Stimulated activated CD8-positive, alpha-beta memory T cell treated with anti-CD3 and anti-CD28 coated beads, Interleukin-2, amount 100 ng/mL, for 48 hours (primary cell): ENCODE results near the gene LPA.
A peak's percentile ranks its signal among the peaks of the same experiment; 100 is the strongest.
"Not testable (repeated sequence)": the region's sequence is repeated elsewhere in the genome, so short reads cannot be mapped to it uniquely, and the experiment has no call there.

Experiments used
- DNase-seq, 2 donors: peaks; one replicate each; pipeline ENCODE4 v3.0.0-alpha.2; 2020; ENCODE audit warnings: low read depth in 2 of 2

Gene LPA

DNA sequence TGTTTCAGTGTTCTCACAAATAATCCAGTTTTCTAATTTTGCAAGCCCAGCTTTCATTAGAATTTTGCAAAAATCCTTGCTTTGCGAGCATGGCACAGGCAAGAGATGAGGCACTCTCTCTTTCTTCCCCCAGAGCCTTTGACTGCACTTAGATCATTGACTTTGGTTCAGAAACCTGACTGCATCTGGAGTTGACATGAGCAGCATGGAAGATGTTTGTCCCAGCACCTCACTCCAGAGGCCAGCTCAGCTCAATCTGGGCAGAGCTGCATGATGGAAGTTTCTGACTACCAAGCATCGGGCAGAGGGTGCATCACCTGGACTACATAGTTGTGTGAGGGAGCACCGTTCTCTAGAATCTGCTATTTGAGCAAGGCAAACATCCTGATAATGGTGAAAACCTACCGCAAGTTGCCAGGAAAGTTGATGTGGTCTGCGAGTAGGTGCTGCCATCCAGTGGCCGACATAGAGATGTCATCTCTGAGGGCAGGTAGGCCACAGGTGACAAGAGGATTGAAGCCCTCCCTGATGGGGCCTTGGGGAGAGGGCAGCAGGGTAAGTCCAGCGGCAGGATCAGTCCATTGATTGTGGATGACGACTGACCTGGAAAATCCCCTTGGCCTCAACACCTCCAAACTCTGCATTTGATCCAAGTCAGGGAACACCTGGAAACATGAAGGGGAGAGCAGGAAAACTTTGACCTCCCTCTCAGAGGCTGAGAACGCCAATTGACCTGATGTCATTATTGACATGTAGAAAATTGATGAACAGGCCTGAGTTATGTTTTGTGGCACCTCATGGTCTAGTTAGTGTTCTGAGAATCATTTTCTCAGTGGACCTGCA lies 3.8 kb upstream of the LPA start:
- DNase-seq: peak in 1 of 2 donors; percentile 6

- DNase-seq: no peak
Observed at GRCh38 chr6:160662842-160663241, 1.2 kb downstream of the LPA start.

GRCh38 chr6:160662429-160662828 lies 1.6 kb downstream of the LPA start:
- DNase-seq: no peak

DNA sequence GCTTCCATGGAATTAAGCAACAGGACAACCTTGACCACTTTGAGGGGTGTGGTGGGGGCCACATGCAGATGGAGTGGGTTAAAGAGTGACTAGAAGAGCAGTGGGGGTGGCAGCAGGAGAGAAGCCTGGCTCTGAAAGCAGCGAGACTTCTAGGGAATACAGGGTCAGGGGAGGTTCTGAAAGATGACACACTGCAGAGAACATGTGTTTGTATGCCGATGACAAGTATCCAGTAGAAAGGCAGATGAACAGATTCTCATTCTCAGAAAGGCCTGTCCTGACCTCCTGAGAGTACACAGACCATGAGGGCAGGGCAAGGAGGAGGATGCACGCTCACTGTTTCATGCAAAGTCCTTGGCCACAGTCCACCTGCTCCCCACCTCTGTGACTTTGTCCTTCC lies 2.9 kb downstream of the LPA start:
- DNase-seq: no peak

GRCh38 chr6:160659562-160659961 lies 4.5 kb downstream of the LPA start:
- DNase-seq: no peak

DNA sequence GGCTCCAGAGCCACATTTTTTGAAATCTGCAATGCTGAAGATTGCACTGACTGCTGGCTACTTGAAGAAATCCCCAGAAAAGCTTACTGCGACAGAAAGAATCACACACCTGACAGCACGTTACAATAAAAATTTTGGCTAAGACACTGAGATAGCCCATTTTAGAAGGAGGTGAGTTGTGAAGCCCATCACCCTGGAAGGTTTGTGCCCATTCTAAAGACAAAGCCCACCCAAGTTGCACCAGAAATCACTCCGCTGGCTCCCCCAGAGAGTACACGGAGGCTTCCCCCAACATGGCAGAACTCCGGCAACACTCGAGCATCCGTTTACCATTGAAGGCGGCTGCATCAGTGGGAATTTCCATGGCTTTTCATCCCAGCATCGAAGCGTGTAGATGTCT lies 29.4 kb downstream of the LPA start:
- DNase-seq: no peak

DNA sequence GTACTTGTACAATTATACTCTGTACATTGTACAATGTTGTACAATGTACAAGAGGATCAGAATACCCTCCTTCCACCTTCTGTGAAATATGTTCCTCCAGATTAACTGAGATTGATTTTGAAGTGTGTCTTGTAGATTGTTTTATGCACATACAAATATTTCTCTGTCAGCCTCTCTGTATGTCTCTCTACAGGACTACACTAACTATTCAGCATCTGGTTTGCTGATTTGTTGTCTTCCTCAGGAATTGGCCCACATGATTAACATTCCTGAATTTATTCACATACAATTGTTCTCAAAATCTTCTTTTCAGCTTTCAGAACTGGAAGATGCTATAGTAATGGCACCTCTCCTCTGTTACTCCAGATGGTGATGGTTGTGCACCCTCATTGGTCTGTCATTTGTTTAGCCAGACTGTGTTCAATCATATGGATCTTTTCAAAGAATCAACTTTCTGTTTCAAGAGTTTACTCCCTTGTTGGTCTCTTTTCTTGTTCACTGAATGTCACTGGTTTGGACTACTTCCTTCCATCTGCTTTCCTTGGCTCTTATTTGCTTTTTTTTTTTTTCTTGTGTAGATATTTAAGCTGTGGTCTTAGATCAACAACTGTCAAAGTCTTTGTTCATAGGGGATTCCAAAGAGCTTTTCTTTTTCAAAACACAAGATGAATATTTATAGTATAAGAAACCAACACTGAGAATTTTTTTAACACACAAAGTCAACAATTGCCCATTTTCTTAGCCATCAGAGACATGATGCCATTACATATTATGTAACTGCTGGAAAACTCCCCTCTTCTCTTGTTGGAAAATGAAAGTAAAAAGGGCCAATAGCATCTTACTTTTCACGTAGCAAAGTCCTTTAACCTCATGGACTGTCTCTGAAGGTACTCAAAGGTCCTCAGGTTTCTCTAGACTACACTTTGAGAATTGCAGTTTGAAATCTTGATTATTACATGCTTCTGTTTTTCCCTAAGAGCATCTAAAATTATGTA lies 67.9 kb downstream of the LPA start:
- no peak for DNase-seq

- not testable (repeated sequence) for DNase-seq
Observed at GRCh38 chr6:160595297-160595696, 68.8 kb downstream of the LPA start.

GRCh38 chr6:160586374-160586773 lies 77.7 kb downstream of the LPA start:
- DNase-seq: no peak

GRCh38 chr6:160583794-160584193 lies 80.3 kb downstream of the LPA start:
- DNase-seq: no peak

DNA sequence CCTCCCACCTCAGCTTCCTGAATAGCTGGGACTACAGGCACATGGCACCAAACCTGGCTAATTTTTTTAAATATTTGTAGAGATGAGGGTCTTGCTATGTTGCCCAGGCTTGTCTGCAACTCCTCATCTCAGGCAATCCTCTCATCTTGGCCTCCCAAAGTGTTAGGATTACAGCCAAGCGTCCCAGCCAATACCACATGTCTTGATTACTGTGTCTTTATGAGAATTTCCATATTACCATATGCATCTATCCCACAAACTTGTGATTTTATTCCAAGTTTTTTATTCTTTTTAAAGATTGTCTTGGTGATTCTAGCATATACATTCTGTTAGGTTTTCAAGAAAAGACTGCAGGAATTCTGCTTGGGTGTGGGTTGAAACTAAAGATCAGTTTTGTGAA lies 82.7 kb downstream of the LPA start:
- no peak for DNase-seq

- DNase-seq: not testable (repeated sequence)
Observed at GRCh38 chr6:160578515-160578914, 85.6 kb downstream of the LPA start.

DNA sequence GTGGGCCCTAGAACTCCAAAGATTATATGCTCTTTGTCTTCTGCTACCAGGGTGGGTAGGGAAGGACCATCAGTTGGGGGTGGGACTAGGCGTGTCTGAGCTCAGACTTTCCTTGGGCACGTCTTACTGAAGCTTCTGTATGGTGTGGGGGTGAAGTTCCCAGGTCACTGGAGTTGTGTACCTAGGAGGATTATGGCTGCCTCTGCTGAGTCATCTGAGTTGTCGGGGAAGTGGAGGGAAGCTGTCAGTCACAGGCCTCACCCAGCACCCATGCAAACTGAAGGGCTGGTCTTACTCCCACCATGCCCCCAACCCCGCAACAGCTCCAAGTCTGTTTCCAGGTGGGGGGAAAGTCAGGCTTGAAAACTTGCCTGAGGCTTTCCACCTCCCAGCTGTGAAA lies 90.1 kb downstream of the LPA start:
- DNase-seq: no peak

DNA sequence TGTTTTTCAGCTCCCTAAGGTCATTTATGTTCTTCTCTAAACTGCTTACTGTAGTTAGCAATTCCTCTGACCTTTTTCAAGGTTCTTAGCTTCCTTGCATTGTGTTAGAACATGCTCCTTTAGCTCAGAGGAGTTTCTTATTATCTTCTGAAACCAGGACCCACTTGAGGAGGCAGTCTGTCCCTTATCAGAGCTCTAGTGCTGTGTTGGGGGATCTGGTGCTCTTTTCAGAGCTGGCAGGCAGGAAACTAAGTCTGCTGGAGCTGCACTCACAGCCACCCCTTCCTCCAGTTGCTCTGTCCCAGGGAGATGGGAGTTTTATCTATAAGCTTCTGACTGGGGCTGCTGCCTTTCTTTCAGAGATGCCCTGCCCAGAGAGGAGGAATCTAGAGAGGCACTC lies 92.9 kb downstream of the LPA start:
- not testable (repeated sequence) for DNase-seq

DNA sequence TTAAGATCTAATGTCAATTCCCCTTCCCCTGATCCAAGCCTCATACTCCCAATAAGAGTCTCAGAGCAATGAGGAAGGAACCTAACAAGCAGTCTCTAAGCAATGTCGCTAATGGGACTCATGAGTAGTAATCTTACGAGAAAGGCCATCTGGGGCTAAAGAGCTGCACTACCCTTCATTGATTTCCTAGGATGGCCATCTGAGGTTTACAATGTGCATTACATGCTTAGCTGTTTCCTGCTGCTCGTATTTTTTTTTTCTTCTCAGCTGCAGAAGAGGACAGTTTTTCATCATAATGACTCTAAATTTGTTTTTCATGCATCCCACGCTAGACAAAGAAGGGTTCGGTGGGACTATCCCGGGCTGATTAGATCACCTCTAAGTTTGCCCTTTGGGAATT lies 119.3 kb downstream of the LPA start:
- no peak for DNase-seq

- DNase-seq: no peak
Observed at GRCh38 chr6:160535270-160535669, 128.8 kb downstream of the LPA start.

DNA sequence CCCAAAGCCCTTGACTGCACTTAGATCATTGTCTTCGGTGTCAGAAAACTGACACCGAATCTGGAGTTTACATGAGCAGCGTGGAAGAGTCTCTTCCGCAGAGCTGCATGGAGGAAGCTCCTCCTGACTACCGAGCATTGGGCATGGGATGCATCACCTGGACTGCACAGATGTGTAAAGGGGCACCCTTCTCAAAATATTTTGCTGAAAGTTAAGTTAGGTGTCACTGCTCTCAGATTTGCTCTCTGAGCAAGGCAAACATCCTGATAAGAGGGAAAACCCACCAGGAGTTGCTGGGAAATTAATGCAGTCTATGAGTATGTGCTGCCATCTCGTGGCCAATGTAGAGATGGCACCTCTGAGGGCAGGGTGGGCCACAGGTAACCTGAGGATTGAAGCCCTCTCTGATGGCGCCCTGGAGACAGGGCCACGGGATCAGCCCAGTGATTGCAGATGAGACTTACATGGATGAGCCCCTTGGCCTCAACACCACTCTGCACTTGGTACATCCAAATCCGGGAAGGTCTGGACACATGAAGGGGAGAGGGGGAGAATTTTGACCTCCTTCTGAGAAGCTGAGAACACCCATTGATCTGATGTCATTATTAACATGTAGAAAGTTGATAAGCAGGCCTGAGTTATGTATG lies 129.9 kb downstream of the LPA start:
- peak; percentile 34 to 47 for DNase-seq

GRCh38 chr6:160532315-160532714 lies 131.8 kb downstream of the LPA start:
- DNase-seq: no peak

DNA sequence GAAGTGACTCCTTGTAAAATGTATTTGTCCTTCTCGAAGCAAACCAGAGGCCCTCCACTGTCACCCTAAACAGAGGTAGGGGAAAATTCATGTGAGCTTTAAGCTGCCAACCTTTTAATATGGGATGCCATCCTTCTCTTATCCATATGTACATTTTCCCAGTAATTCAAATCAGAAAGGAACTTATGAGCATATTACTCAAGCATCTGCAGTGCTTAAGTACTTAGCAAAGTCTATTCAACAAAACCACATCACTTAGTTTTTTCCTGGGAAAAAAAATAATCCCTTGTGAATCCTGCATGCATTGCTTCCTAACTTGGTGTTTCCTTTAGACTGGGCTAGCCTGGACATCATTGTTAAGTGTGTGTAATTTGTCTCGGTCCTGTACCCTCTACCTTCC lies 132.2 kb downstream of the LPA start:
- no peak for DNase-seq

DNA sequence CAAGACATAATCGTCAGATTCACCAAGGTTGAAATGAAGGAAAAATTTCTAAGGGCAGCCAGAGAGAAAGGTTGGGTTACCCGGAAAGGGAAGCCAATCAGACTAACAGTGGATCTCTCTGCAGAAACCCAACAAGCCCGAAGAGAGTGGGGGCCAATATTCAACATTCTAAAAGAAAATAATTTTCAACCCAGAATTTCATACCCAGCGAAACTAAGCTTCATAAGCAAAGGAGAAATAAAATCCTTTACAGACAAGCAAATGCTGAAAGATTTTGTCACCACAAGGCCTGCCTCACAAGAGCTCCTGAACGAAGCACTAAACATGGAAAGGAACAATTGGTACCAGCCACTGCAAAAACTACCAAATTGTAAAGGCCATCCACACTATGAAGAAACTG lies 134.6 kb downstream of the LPA start:
- not testable (repeated sequence) for DNase-seq

DNA sequence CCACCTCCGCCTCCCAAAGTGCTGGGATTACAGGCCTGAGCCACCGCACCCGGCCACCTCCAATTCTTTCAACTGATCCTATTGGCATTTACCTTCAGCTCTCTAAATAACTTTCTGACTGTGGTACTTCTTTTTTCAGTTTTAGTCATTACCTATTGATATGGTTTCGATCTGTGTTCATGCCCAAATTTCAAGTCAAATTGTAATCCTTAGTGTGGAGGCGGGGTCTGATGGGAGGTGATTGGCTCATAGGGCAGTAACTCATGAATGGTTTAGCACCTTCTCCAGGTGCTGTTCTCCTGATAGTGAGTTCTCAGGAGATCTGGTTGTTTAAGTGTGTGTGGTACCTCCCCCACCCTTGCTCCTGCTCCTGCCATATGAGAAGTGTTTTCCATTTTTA lies 140.9 kb downstream of the LPA start:
- peak in 1 of 2 donors; percentile 9 for DNase-seq
